ENCODE results near the gene CLK4. TPM values are rescaled to one million over a fixed set of nuclear protein-coding genes. Genes with fewer than 3 reads are reported as not detected.

The CLK4 gene
- total RNA-seq, 1 donor from 2014 or later, result 28.6 TPM

DNA sequence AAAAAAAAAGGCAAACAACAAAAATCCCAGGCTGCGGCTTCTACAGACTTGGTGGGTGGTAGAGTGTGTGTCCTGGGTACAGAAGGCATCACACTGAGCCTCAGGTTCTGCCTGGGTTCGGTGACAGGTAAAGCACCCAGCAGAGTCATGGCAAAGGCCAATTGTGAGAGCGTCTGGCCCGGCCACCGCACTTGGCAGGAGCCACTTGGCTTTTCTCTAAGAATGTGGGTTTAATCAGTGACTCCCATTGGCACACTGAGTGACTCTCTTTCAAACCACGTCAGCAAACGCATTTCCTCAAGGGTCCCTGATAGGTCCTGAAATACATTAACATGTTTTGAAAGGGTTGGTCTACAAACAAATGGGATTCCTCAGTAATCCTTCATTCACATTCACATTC, 53.6 kb downstream of the CLK4 start:
- H3K9me3 Mint-ChIP-seq, result no peaks in the 10 kb centered on the region
- DNase-seq (ENCODE audit: low spot score), result no peak
- intact Hi-C loops (cut with micrococcal nuclease), result no loop called here
- H3K4me3 Mint-ChIP-seq, result no peak overlapping the region
- H3K27ac Mint-ChIP-seq, result no peak overlapping the region
- peaks cover 30% of the 10 kb centered on the region for H3K27me3 Mint-ChIP-seq (ENCODE audit: insufficient read depth)
- no peaks in the 10 kb centered on the region for H3K36me3 Mint-ChIP-seq (ENCODE audit: low read depth)
- H3K4me1 Mint-ChIP-seq (ENCODE audit: low read depth), result no peaks in the 10 kb centered on the region

DNA sequence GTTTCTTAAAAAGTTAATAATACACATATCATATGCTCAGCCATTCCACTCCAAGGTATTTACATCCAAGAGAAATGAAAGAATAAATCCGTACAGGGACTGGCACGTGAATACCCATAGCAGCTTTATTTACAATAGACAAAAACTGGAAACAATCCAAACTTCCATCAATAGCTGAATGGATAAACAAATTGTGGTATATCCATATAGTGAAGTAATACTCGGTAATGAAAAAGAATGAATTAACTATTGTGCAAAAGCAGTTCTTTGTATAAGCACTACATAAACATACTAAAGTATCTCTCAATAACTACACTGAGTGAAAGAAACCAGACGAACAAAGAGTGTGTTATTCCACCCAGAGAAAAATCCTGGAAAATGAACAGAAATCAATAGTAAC, 54.2 kb downstream of the CLK4 start:
- no peaks in the 10 kb centered on the region for H3K4me1 Mint-ChIP-seq (ENCODE audit: low read depth)
- no peak overlapping the region for H3K4me3 Mint-ChIP-seq
- peaks cover 28% of the 10 kb centered on the region for H3K27me3 Mint-ChIP-seq (ENCODE audit: insufficient read depth)
- DNase-seq (ENCODE audit: low spot score), result no peak
- no peaks in the 10 kb centered on the region for H3K9me3 Mint-ChIP-seq
- H3K27ac Mint-ChIP-seq, result no peak overlapping the region
- H3K36me3 Mint-ChIP-seq (ENCODE audit: low read depth), result no peaks in the 10 kb centered on the region
- intact Hi-C loops (cut with micrococcal nuclease), result no loop called here

DNA sequence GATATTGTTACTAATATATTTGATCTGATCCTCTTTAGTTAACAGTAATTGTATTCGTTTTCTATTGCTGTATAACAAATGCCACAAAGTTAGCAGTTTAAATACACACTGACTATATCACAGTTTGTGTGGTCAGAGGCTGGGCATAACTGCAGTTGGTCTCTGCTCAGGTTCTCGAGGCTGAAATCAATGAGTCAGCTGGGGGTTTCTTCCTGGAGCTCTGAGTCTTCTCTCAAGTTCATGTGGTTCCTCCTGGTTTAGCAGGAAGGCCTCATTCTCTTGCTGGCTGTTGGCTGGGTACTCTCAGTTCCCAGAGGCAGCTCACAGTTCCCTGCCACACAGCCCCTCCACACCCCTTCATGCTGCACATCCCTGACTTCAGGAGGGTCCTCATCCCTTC, 57.4 kb downstream of the CLK4 start:
- DNase-seq (ENCODE audit: low spot score), result no peak
- no peak overlapping the region for H3K4me3 Mint-ChIP-seq
- intact Hi-C loops (cut with micrococcal nuclease), result no loop called here
- no peaks in the 10 kb centered on the region for H3K9me3 Mint-ChIP-seq
- no peaks in the 10 kb centered on the region for H3K36me3 Mint-ChIP-seq (ENCODE audit: low read depth)
- no peaks in the 10 kb centered on the region for H3K4me1 Mint-ChIP-seq (ENCODE audit: low read depth)
- H3K27ac Mint-ChIP-seq, result no peak overlapping the region
- peaks cover 20% of the 10 kb centered on the region for H3K27me3 Mint-ChIP-seq (ENCODE audit: insufficient read depth)

DNA sequence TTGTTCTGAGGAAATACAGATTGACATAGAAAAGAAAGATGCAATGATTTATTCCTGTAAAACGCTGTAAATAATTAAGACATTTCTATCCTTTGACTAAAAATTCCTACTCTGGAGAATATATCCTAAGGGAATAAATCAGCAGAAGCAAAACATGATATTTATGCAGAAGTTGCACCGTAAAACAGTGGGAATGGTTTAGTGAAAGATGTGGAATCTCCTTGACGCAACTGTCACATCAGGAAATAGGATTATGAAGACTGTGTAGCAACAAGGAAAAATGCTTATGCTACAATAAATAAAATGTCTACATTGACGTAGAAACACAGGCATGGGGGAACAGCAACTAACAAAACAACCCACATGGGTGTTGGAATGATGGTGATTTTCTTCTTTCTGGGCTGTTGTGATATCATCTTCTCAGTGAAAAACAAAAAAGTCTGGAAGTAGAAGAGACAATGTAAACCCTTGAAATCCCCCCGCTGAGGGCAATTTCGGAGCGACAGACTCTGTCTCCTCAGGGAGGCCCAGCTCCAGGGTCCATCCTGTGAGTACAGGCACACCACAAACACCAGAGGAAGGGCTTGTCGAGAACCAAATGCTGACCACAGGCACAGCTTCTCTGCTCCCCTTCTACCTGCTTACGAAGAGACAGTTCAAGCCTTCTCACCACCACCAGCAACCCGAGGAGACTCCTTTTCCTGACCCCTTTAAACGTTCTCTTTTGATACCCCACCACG, 61.9 kb downstream of the CLK4 start:
- H3K9me3 Mint-ChIP-seq, result no peaks in the 10 kb centered on the region
- intact Hi-C loops (cut with micrococcal nuclease), result no loop called here
- H3K4me3 Mint-ChIP-seq, result no peak overlapping the region
- no peaks in the 10 kb centered on the region for H3K4me1 Mint-ChIP-seq (ENCODE audit: low read depth)
- H3K27ac Mint-ChIP-seq, result no peak overlapping the region
- peaks cover 17% of the 10 kb centered on the region for H3K27me3 Mint-ChIP-seq (ENCODE audit: insufficient read depth)
- H3K36me3 Mint-ChIP-seq (ENCODE audit: low read depth), result no peaks in the 10 kb centered on the region
- DNase-seq (ENCODE audit: low spot score), result no peak

DNA sequence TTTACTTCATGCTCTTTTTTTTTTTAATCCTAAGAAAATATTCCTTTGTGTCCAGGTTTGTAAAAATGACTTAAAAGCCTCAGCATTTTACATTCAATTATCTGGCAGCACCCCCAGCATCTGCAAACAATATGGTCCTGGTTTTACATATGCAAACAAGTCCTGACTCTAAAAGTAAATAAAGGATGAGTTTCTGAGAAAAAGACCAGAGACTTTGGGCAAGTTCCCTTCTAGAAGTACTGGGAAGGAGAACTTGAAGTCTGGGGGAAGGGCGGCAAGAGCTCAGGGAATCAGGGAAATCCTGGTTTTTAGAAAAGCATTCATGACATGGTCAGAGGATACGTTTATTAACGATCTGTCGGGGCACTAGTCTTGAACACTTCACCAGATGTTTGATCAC, 62.5 kb downstream of the CLK4 start:
- Mint-ChIP-seq H3K27ac (no peak overlapping the region), H3K4me3 (no peak overlapping the region), H3K27me3 (ENCODE audit: insufficient read depth) (peaks cover 17% of the 10 kb centered on the region), H3K36me3 (ENCODE audit: low read depth) (no peaks in the 10 kb centered on the region), H3K9me3 (no peaks in the 10 kb centered on the region), H3K4me1 (ENCODE audit: low read depth) (no peaks in the 10 kb centered on the region)
- no peak for DNase-seq (ENCODE audit: low spot score)
- intact Hi-C loops (cut with micrococcal nuclease), result no loop called here

DNA sequence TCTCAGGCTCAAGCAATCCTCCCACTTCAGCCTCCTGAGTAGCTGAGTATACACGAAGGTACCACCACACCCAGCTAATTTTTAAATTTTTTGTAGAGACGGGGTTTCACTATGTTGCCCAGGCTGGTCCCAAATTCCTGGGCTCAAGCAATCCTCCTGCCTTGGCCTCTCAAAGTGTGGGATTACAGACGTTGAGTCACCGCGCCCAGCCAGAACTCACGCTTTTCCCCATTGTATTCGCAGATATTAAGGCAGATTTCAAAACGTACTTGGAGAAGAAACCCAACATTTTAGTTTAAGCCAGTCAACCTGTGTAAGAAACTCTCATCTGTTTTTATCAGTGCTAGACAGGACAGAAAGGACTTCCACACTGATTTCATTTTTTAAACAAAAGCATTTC, 63.2 kb downstream of the CLK4 start:
- Mint-ChIP-seq H3K4me1 (ENCODE audit: low read depth) (no peaks in the 10 kb centered on the region), H3K9me3 (no peaks in the 10 kb centered on the region), H3K36me3 (ENCODE audit: low read depth) (no peaks in the 10 kb centered on the region), H3K4me3 (no peak overlapping the region), H3K27me3 (ENCODE audit: insufficient read depth) (peaks cover 13% of the 10 kb centered on the region), H3K27ac (no peak overlapping the region)
- no peak for DNase-seq (ENCODE audit: low spot score)
- intact Hi-C loops (cut with micrococcal nuclease), result no loop called here

DNA sequence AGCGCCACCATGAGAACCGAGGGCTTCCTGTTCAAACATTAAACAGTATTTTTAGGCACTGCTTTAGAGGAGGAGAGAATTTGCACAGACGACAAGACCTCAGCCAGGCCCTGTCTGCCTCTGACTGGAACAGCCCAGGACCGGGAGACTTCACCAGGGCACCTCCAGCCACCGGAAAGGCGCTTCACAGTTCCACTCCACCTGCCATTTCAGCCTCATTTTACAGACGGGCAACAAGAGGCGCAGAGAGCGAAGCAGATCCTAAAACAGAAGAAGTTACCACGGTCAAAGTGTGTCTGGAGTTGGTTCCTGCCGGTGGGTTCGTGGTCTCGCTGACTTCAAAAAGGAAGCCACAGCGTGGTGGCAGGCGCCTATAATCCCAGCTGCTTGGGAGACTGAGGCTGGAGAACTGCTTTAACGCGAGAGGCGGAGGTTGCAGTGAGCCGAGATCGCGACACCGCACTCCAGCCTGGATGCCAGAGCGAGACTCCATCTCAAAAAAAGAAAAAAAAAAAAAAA, 65.0 kb downstream of the CLK4 start:
- no peaks in the 10 kb centered on the region for H3K4me1 Mint-ChIP-seq (ENCODE audit: low read depth)
- DNase-seq (ENCODE audit: low spot score), result no peak
- no peaks in the 10 kb centered on the region for H3K36me3 Mint-ChIP-seq (ENCODE audit: low read depth)
- peaks cover 6% of the 10 kb centered on the region for H3K27me3 Mint-ChIP-seq (ENCODE audit: insufficient read depth)
- intact Hi-C loops (cut with micrococcal nuclease), result no loop called here
- no peaks in the 10 kb centered on the region for H3K9me3 Mint-ChIP-seq
- H3K27ac Mint-ChIP-seq, result no peak overlapping the region
- H3K4me3 Mint-ChIP-seq, result no peak overlapping the region

DNA sequence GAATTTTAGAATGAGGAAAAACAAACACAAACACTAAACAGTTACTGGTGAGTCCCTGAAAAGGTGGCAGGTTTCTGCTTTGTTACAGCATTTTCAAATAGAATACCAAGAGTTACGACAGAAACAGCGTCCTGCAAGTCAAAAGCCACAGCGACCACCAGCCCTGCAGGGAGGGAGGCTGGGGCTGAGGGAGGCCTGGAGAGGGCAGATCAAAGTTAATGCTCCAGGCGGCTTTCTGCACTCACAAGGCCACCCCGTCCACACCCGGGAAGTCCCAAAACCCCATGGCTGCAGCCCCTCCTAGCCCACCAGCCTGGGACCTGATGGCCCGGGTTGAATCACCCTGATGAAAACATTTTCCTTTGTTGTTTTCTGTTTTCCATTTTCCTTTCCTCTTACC, 65.9 kb downstream of the CLK4 start:
- no peak overlapping the region for H3K27ac Mint-ChIP-seq
- H3K27me3 Mint-ChIP-seq (ENCODE audit: insufficient read depth), result peaks cover 3% of the 10 kb centered on the region
- no peak overlapping the region for H3K4me3 Mint-ChIP-seq
- intact Hi-C loops (cut with micrococcal nuclease), result no loop called here
- H3K9me3 Mint-ChIP-seq, result no peaks in the 10 kb centered on the region
- H3K36me3 Mint-ChIP-seq (ENCODE audit: low read depth), result no peaks in the 10 kb centered on the region
- no peak for DNase-seq (ENCODE audit: low spot score)
- no peaks in the 10 kb centered on the region for H3K4me1 Mint-ChIP-seq (ENCODE audit: low read depth)

DNA sequence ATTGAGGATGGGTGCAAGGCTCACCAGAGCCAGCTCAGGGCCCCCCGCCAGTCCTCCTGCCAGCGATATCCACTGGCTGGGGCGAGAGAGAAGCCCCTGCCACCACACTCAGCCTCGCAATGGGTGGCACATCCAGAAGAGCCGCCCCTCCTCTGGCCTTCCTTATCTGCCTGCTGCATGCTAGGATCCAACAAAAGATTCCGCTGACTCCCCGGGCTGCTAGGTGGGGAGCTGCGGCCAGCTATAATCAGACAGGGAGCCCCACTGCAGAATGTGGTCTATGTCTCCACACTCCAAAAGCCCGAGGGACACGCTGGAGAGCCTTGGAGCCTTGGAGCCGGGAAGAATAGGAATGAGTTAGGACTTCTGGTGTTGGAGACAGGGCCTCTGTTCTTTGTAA, 69.4 kb downstream of the CLK4 start:
- Mint-ChIP-seq H3K4me1 (ENCODE audit: low read depth) (no peaks in the 10 kb centered on the region), H3K27me3 (ENCODE audit: insufficient read depth) (peaks cover 2% of the 10 kb centered on the region), H3K9me3 (no peaks in the 10 kb centered on the region), H3K27ac (no peak overlapping the region), H3K4me3 (no peak overlapping the region), H3K36me3 (ENCODE audit: low read depth) (no peaks in the 10 kb centered on the region)
- no peak for DNase-seq (ENCODE audit: low spot score)
- intact Hi-C loops (cut with micrococcal nuclease), result no loop called here

DNA sequence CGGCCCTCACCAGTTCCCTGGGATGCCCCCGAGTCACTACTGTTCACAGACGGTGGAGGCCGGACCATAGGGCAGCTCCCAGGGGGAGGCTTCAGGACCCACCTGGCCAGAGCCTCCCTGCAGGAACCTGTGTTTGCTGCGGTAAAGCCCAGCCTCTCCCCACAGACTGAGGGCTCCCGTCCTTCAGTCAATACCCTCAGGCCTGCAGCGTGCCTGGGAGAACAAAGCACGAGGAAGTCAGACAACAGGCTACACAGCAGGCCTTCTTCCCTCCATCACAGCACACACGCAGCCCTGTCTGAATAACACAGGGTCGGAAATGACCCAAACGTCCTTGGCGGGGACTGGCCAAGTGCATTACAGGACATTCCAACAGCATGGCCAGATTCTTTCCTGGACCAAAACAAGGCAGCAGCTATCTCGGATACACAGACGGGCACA, 71.1 kb downstream of the CLK4 start:
- Mint-ChIP-seq H3K9me3 (no peaks in the 10 kb centered on the region), H3K27me3 (ENCODE audit: insufficient read depth) (peaks cover 2% of the 10 kb centered on the region), H3K4me3 (no peak overlapping the region), H3K27ac (no peak overlapping the region), H3K4me1 (ENCODE audit: low read depth) (no peaks in the 10 kb centered on the region), H3K36me3 (ENCODE audit: low read depth) (no peaks in the 10 kb centered on the region)
- DNase-seq (ENCODE audit: low spot score), result no peak
- intact Hi-C loops (cut with micrococcal nuclease), result no loop called here

DNA sequence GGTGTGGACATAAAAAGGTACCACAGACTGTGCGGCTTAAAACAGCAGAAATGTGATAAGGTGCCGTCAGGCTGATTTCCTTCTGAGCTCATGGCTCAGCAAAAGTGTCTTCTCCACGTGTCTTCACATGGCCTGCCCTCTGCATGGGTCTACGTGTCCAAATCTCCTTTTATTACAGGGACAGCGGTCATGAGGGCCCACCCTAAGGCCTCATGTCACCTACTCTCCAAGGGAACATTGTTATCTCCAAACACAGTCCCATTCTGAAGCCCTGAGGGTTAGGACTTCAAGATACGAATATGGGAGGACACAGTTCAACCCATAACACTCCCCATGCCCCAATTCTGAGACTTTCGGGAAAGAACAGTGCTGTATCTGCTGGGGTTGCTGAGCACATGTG, 71.8 kb downstream of the CLK4 start:
- no peak overlapping the region for H3K4me3 Mint-ChIP-seq
- H3K9me3 Mint-ChIP-seq, result no peaks in the 10 kb centered on the region
- intact Hi-C loops (cut with micrococcal nuclease), result no loop called here
- H3K36me3 Mint-ChIP-seq (ENCODE audit: low read depth), result no peaks in the 10 kb centered on the region
- H3K27ac Mint-ChIP-seq, result no peak overlapping the region
- peaks cover 2% of the 10 kb centered on the region for H3K27me3 Mint-ChIP-seq (ENCODE audit: insufficient read depth)
- no peak for DNase-seq (ENCODE audit: low spot score)
- no peaks in the 10 kb centered on the region for H3K4me1 Mint-ChIP-seq (ENCODE audit: low read depth)

DNA sequence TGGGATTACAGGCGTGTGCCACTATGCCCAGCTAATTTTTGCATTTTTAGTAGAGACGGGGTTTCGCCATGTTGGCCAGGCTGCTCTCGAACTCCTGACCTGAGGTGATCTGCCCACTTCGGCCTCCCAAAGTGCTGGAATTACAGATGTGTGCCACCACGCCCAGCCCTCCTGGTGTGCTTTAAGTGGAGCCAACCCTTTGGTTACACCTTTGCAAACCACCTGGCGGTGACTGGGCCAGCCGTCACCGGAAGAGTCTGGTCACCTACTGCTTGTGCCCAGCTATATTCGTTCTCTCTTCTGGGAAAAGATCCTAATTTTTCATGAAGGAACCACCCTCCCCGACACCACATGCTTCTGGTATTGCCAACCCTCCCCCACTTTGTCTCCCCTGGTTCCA, 72.5 kb downstream of the CLK4 start:
- intact Hi-C loops (cut with micrococcal nuclease), result loop anchor here (5.0 kb wide), 1 partner anchor 92 kb away; no protein-coding TSS in a partner anchor
- DNase-seq (ENCODE audit: low spot score), result no peak
- no peak overlapping the region for H3K27ac Mint-ChIP-seq
- H3K4me3 Mint-ChIP-seq, result no peak overlapping the region
- no peaks in the 10 kb centered on the region for H3K9me3 Mint-ChIP-seq
- no peaks in the 10 kb centered on the region for H3K4me1 Mint-ChIP-seq (ENCODE audit: low read depth)
- no peaks in the 10 kb centered on the region for H3K36me3 Mint-ChIP-seq (ENCODE audit: low read depth)
- H3K27me3 Mint-ChIP-seq (ENCODE audit: insufficient read depth), result peaks cover 3% of the 10 kb centered on the region

DNA sequence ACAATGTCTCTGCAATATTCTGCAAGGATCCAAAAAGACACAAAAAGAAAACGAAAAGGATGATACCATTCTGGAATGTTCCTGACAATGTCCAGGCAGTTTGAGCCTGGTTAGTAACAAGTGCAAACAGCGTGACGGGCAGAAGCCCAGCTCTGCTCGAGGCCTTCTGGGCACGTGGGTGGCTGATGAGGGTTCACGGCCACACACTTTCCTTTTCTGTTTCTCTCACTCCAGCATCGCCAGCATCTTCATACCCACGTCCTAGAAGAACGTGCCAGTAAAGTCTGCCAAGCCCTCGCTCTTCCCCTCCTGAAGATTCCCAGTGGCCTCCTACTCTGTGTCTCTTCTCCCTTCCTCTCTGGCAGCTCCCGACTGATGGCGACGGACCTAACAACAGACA, 73.3 kb downstream of the CLK4 start:
- H3K36me3 Mint-ChIP-seq (ENCODE audit: low read depth), result no peaks in the 10 kb centered on the region
- H3K27ac Mint-ChIP-seq, result no peak overlapping the region
- no peak overlapping the region for H3K4me3 Mint-ChIP-seq
- no peaks in the 10 kb centered on the region for H3K9me3 Mint-ChIP-seq
- peaks cover 3% of the 10 kb centered on the region for H3K27me3 Mint-ChIP-seq (ENCODE audit: insufficient read depth)
- intact Hi-C loops (cut with micrococcal nuclease), result loop anchor here (5.0 kb wide), 1 partner anchor 91 kb away; no protein-coding TSS in a partner anchor
- H3K4me1 Mint-ChIP-seq (ENCODE audit: low read depth), result no peaks in the 10 kb centered on the region
- DNase-seq (ENCODE audit: low spot score), result no peak

Data from activated T-helper 1 cell treated with anti-CD3 and anti-CD28 coated beads, Interleukin-12 subunit alpha, Interleukin-12 subunit beta, Interleukin-2, Interleukin-4 antibody, amounts not matched to agents 30 ng/mL and 10 ng/mL and 1 ng/mL, durations not matched to agents 14 hours and 24 hours and 36 hours (primary cell).